ENCODE results near the gene PINK1. TPM values are rescaled to one million over a fixed set of nuclear protein-coding genes. Genes with fewer than 3 reads are reported as not detected.

The PINK1 gene
- total and polyA plus RNA-seq, 5 experiments from 2014 or later, result 18.4 to 31.9 (median 26.3) TPM

DNA sequence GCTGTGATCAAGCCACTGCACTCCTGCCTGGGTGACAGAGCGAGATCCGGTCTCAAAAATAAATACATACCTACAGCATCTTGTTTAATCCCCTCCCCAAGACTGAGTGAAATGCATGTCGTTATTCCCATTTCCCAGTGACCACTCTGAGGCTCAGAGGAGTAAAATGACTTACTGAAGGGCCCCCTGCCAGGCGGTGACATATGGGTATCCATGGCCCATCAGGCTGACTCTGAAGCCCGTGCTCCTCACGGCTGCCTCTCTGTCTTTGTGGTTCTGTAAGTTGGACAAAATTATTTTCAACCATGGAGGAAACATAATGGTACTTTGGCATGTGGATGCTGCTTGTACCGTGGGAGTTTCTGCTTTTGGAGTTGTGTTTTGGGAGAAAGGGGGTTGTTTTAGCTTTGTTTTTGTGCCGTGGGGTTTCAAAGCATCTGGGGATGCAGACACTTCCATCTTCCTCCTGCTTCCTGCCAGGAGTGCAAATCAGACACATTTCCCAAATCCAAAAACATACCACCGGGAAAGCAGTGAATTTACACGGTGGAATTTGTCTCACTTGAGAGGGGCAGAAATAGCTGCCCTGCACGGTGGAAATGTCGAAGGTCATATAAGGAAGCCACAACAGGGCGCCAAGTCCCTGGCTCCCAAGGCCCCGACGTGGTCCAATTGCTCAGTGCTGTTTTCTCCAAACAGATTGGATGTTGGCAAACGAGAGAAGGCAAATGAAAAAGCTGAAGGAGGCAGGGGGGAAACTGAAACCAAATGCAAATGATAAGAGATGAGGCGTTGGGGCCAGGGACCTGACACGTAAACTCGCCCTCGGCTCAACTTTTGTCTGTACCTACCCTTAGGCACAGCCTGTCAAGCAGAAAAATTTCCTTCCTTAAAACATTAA is 17.1 kb upstream of the PINK1 start:
- Mint-ChIP-seq H3K27ac (peak overlapping the region in 1 of 10 donors; percentile 15), H3K9me3 (no peaks in the 10 kb centered on the region), H3K4me3 (no peak overlapping the region), H3K36me3 (no peaks in the 10 kb centered on the region), H3K27me3 (peaks cover 0 to 12% (median 8%) of the 10 kb centered on the region in 5 donors), H3K4me1 (no peaks in the 10 kb centered on the region)
- DNase-seq (no peak), ATAC-seq (no peak)
- POLR2A ChIA-PET, result no interaction called here

DNA sequence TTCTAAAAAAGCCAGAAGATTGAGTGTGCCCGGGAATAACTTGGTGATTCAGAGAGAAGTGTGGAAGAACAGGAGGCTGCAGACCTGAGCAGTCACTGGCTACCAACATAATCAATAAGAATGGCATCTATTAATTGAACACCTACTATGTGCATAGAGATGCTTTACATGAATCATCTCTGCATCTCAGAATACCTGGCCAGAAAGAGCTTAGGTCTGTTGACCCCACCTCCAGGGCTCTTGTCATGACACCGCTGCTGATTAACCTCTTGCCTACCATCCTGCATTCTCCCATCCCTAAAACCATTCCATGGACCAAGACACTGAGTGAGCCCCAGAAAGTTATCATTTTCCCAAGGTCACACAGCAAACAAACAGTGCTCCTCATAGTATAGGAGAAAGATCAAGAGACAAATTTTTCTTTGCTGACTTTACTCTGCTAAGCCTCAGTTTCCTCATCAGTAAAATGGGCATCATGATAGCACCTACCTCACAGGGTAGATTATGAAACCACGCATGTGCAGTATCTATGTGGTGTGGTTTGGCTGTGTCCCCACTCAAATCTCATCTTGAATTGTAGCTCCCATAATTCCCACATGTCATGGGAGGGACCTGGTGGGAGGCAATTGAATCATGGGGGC is 16.3 kb upstream of the PINK1 start:
- no peaks in the 10 kb centered on the region for H3K4me1 Mint-ChIP-seq
- H3K9me3 Mint-ChIP-seq, result no peaks in the 10 kb centered on the region
- no peaks in the 10 kb centered on the region for H3K36me3 Mint-ChIP-seq
- POLR2A ChIA-PET, result no interaction called here
- no peak overlapping the region for H3K27ac Mint-ChIP-seq
- H3K4me3 Mint-ChIP-seq, result no peak overlapping the region
- DNase-seq (no peak), ATAC-seq (no peak)
- H3K27me3 Mint-ChIP-seq, result peaks cover 0 to 13% (median 8%) of the 10 kb centered on the region in 5 donors

DNA sequence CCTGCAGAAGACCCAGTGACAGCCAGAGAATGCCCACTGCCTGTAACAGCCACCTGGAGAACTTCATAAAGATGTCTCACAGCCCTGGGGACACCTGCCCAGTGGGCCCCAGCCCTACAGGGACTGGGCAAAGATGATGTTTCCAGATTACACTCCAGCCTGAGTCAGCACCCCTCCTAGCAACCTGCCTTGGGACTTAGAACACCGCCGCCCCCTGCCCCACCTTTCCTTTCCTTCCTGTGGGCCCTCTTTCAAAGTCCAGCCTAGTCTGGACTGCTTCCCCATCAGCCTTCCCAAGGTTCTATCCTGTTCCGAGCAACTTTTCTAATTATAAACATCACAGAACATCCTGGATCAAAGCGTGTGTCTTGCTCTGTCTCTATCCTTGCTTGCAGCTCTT is 14.7 kb upstream of the PINK1 start:
- POLR2A ChIA-PET, result no interaction called here
- DNase-seq, result no peak
- no peak for ATAC-seq
- Mint-ChIP-seq H3K4me1 (no peaks in the 10 kb centered on the region), H3K36me3 (no peaks in the 10 kb centered on the region), H3K27ac (no peak overlapping the region), H3K4me3 (no peak overlapping the region), H3K9me3 (no peaks in the 10 kb centered on the region), H3K27me3 (peaks cover 0 to 13% (median 8%) of the 10 kb centered on the region in 5 donors)

DNA sequence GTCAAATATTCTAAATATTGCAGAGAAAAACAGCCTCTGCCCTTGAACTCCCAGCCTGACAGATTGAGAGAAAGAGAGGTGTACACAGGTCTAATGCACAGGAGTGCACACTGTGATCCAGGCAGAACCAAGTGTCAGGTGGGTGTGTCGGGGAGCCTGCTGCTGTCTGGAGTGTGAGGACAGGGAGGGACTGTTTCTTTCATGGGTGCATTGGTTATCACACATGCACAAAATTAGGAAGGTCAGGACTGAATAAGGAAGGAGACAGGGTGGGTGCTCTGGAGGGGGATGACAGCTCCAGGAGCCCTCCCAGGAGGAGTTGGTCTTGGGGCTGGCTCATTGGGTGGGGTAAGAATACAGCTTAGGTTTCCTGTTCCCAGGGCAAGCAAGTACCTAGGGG is 13.3 kb upstream of the PINK1 start:
- H3K27me3 Mint-ChIP-seq, result peaks cover 0 to 13% (median 8%) of the 10 kb centered on the region in 5 donors
- no peaks in the 10 kb centered on the region for H3K36me3 Mint-ChIP-seq
- no peak overlapping the region for H3K27ac Mint-ChIP-seq
- no peaks in the 10 kb centered on the region for H3K9me3 Mint-ChIP-seq
- H3K4me1 Mint-ChIP-seq, result no peaks in the 10 kb centered on the region
- no peak for ATAC-seq
- POLR2A ChIA-PET, result no interaction called here
- H3K4me3 Mint-ChIP-seq, result no peak overlapping the region
- DNase-seq, result no peak

DNA sequence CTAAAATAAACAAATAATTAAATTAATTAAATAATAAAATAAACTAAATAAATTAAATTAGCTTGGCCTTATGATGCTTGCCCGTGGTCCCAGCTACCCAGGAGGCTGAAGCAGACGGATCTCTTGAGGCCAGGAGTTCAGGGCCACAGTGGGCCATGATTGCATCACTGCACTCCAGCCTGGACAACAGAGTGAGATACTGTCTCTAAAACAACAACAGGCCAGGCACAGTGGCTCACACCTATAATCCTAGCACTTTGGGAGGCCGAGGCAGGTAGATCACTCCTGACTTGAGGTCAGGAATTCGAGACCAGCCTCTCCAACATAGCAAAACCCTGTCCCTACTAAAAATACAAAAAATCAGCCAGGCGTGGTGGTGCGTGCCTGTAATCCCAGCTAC is 12.2 kb upstream of the PINK1 start:
- H3K27ac Mint-ChIP-seq, result no peak overlapping the region
- POLR2A ChIA-PET, result interaction anchor here (0.6 kb wide), 1 partner anchor 398 kb away, joined by 4 read pairs; no protein-coding TSS in a partner anchor

DNA sequence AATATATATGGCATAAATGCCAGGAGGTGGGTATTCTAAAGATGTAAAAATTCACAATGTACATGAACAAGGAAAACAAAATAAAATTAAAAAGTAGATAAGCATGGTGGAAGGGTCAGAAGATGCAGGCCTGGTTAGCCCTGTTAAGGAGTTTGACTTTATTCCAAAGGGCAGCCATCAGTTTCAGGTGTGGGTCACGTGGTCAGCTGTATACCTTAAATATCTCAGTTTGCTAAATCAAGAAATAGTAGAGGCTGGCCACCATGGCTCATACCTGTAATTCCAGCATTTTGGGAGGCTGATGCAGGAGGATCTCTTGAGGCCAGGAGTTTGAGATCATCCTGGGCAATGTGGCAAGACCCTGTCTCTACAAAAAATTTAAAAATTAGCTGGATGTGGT is 8.5 kb upstream of the PINK1 start:
- POLR2A ChIA-PET, result no interaction called here
- DNase-seq, result no peak
- peaks cover 0 to 18% (median 0%) of the 10 kb centered on the region in 9 donors for H3K9me3 Mint-ChIP-seq
- ATAC-seq, result no peak
- H3K27me3 Mint-ChIP-seq, result peaks cover 0 to 24% (median 9%) of the 10 kb centered on the region in 5 donors
- H3K27ac Mint-ChIP-seq, result no peak overlapping the region
- H3K4me3 Mint-ChIP-seq, result no peak overlapping the region
- peaks cover 0 to 8% (median 0%) of the 10 kb centered on the region in 3 donors for H3K36me3 Mint-ChIP-seq
- H3K4me1 Mint-ChIP-seq, result no peaks in the 10 kb centered on the region

More for the DNA sequence above, 12.2 kb upstream of the PINK1 start:
- H3K27me3 Mint-ChIP-seq, result peaks cover 0 to 17% (median 8%) of the 10 kb centered on the region in 5 donors
- DNase-seq (no peak), ATAC-seq (no peak)
- H3K4me1 Mint-ChIP-seq, result no peaks in the 10 kb centered on the region
- H3K4me3 Mint-ChIP-seq, result no peak overlapping the region
- H3K36me3 Mint-ChIP-seq, result no peaks in the 10 kb centered on the region
- no peaks in the 10 kb centered on the region for H3K9me3 Mint-ChIP-seq

DNA sequence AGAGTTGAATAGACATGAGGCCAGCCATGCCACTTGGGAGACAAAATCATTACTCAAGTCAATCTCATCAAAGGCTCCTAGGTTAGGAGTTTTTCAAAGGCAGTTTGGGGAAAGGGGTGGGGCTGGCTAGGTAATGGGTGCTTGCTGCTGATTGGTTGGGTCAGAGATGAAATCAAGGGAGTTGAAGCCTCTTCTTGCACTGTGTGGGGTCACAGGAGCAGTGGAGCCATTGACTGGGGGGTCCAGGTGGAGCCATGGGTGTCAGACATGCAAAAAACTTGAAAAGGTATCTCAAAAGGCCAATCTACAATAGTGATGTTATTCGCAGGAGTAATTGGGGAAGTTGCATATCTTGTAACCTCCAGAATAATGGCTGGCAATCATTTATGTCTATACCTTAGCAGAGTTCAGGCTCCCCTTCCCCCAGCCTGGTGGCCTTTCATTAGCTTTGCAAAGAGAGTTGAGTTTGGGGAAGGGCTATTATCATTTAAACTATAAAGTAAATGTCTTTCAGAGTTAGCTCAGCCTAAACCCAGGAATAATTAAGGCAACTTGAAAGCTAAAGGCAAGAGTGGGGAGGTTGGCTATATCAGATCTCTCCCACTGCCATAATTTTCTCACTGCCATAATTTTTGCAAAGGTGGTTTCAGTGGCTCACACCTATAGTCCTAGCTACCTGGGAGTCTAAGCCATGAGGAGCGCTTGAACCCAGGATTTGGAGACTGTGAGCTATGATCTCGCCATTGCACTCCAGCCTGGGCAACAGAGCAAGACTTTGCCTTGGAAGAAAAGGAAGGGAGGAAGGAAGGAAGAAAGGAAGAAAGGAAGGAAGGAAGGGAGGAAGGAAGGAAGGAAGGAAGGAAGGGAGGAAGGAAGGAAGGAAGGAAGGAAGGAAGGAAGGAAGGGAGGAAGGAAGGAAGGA is 7.8 kb upstream of the PINK1 start:
- Mint-ChIP-seq H3K27ac (peak overlapping the region in 1 of 10 donors; percentile 56), H3K4me3 (no peak overlapping the region), H3K36me3 (peaks cover 0 to 8% (median 0%) of the 10 kb centered on the region in 3 donors), H3K9me3 (peaks cover 0 to 18% (median 0%) of the 10 kb centered on the region in 9 donors), H3K4me1 (no peaks in the 10 kb centered on the region), H3K27me3 (peaks cover 0 to 22% (median 6%) of the 10 kb centered on the region in 5 donors)
- POLR2A ChIA-PET, result no interaction called here
- DNase-seq, result no peak
- no peak for ATAC-seq

DNA sequence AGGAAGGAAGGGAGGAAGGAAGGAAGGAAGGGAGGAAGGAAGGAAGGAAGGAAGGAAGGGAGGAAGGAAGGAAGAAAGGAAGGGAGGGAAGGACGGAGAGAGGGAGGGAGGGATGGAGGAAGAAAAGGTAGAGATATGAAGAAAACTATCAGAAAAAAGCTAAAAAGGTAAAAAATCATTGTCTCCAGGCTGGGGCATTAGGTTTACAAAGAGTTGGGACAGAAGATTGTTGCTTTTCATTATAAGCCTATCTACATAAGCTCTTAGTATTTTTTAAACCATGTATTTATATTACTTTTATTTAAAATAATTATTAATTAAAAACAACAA is 7.2 kb upstream of the PINK1 start:
- Mint-ChIP-seq H3K27ac (no peak overlapping the region), H3K36me3 (peaks cover 0 to 8% (median 0%) of the 10 kb centered on the region in 3 donors), H3K4me3 (no peak overlapping the region), H3K4me1 (no peaks in the 10 kb centered on the region), H3K9me3 (peaks cover 0 to 18% (median 0%) of the 10 kb centered on the region in 9 donors), H3K27me3 (peaks cover 0 to 22% (median 6%) of the 10 kb centered on the region in 5 donors)
- ATAC-seq (no peak), DNase-seq (no peak)
- POLR2A ChIA-PET, result interaction anchor here (0.7 kb wide), 1 partner anchor 33 kb away, joined by 3 read pairs; no protein-coding TSS in a partner anchor

DNA sequence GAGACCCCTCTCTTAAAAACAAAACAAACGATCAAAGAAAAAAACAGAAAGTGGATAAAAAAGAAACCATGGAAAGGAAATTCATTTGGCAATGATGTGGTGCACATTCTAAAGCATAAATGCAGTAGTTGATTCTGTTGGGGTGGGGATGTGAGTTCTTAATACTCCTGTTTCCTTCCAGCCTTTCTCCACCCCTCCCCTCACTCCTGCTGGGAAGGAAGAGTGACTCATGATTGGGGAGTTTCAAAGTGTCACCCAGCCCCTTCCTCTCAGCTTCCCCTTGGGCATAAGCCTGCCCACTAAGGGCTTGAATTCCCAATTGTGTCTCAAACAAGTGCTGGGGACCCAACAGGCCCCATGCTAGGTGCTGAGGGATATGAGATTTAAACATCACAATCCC is 6.7 kb upstream of the PINK1 start:
- H3K36me3 Mint-ChIP-seq, result peaks cover 0 to 8% (median 0%) of the 10 kb centered on the region in 3 donors
- H3K27ac Mint-ChIP-seq, result no peak overlapping the region
- POLR2A ChIA-PET, result interaction anchor here (0.7 kb wide), 1 partner anchor 32 kb away, joined by 3 read pairs; no protein-coding TSS in a partner anchor
- peaks cover 0 to 18% (median 0%) of the 10 kb centered on the region in 9 donors for H3K9me3 Mint-ChIP-seq
- no peak for ATAC-seq
- H3K4me1 Mint-ChIP-seq, result no peaks in the 10 kb centered on the region
- no peak overlapping the region for H3K4me3 Mint-ChIP-seq
- no peak for DNase-seq
- peaks cover 0 to 22% (median 6%) of the 10 kb centered on the region in 5 donors for H3K27me3 Mint-ChIP-seq

DNA sequence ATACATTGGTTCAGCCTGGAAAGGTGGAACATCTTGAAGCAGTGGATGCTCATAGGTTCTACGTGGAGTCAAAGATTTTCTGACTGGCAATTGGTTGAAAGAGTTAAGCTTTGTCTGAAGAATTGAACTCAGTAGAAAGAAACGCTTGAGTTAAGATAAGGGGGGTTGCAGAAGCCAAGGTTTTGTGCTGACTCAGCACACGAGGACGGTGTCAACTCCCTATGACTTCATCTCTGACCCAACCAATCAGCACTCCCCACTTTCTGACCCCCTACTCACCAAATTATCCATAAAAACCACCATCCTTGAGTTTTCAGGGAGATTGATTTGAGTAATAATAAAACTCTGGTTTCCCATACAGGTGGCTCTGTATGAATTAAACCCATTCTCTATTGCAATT is 2.5 kb upstream of the PINK1 start:
- peak overlapping the region in 1 of 10 donors; percentile 45 for H3K4me3 Mint-ChIP-seq
- H3K9me3 Mint-ChIP-seq, result peaks cover 0 to 18% (median 0%) of the 10 kb centered on the region in 9 donors
- H3K27me3 Mint-ChIP-seq, result peaks cover 0 to 15% (median 6%) of the 10 kb centered on the region in 5 donors
- DNase-seq, result no peak
- peaks cover 0 to 8% (median 0%) of the 10 kb centered on the region in 3 donors for H3K36me3 Mint-ChIP-seq
- H3K4me1 Mint-ChIP-seq, result peaks cover 3 to 16% (median 10%) of the 10 kb centered on the region in 4 donors
- POLR2A ChIA-PET, result no interaction called here
- no peak overlapping the region for H3K27ac Mint-ChIP-seq
- ATAC-seq, result no peak

DNA sequence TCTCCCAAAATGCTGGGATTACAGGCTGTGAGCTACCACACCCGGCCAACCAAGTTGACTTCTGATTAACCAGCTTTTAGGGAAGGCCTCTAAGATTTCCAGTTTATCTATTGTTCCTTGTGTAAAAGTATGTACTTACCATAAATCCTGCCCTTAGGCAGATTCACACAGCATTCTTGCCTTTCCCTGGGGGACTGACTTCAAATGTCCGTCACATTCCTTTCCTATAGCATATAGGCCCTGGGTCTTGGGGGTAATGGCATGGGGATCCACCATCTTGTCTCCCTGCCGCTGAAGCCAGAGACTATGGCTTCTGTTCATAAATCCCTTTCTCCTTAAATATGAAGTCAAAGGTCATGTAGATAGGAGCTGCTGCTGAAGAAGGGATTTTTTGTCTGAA is 872 bp upstream of the PINK1 start:
- no peak for ATAC-seq
- Mint-ChIP-seq H3K9me3 (peaks cover 0 to 11% (median 0%) of the 10 kb centered on the region in 9 donors), H3K36me3 (peaks cover 0 to 8% (median 2%) of the 10 kb centered on the region in 3 donors), H3K4me1 (peaks cover 8 to 24% (median 13%) of the 10 kb centered on the region in 4 donors), H3K27me3 (peaks cover 0 to 7% (median 3%) of the 10 kb centered on the region in 5 donors), H3K4me3 (peak overlapping the region in 9 of 10 donors; percentile 52 to 95 (median 83)), H3K27ac (peak overlapping the region in 6 of 10 donors; percentile 13 to 88 (median 82))
- DNase-seq, result no peak
- POLR2A ChIA-PET, result interaction anchor here (0.6 to 3.4 kb wide), 2 partner anchors 28 to 32 kb away, joined by 4 to 49 read pairs; partner anchors contain the start of gene DDOST

DNA sequence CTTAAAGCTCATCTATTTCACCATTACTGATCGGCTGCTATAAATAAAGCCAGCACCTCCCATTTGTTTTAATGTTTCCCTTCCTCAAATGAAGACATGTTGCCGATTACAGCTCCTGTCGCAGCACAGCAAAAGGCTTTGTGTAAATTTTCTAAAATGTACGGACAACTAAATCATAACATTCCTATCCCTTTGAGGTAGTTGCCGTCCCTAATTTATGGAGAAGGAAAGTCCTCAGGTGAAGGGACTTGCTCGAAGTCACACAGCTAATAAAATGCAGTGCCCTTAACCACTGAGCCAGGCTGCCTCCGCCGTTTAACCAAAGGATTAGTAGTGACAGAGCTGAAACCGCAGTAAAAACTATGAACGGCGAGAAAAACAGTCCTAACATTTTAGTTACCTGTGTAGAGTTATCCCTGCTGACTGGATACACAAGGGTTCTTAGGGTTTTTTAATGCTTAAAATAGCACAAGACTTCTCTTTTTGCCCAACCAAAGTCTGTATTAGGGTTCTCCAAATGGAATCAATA is 871 bp downstream of the PINK1 start:
- Mint-ChIP-seq H3K27me3 (no peaks in the 10 kb centered on the region), H3K36me3 (peaks cover 0 to 20% (median 2%) of the 10 kb centered on the region in 3 donors), H3K4me3 (peak overlapping the region; percentile 89 to 97 (median 95)), H3K4me1 (peaks cover 8 to 24% (median 13%) of the 10 kb centered on the region in 4 donors), H3K9me3 (peaks cover 0 to 2% (median 0%) of the 10 kb centered on the region in 9 donors), H3K27ac (peak overlapping the region in 9 of 10 donors; percentile 83 to 96 (median 95))
- ATAC-seq (peak; percentile 18 to 41), DNase-seq (peak in 1 of 10 donors; percentile 3)
- POLR2A ChIA-PET, result interaction anchor here (0.6 to 3.4 kb wide), 11 partner anchors 9 to 1818 kb away, joined by 3 to 49 read pairs (median 5); partner anchors contain the start of genes CAMK2N1, DDOST, HP1BP3 and MUL1
